HepG2 (cell line): ENCODE data around the gene C2orf42. TPM values are rescaled to one million over a fixed set of nuclear protein-coding genes. Genes with fewer than 3 reads are reported as not detected.
A peak's percentile ranks its signal among the peaks of the same experiment; 100 is the strongest.

Experiments
- HIC2 ChIP-seq: sonication (generic); formaldehyde crosslinking; IDR thresholded peaks from 2 replicates; pipeline ENCODE4 v1.9.0; 2022; ENCODE audit warnings: low read depth, missing genetic modification reagents
- MAZ ChIP-seq, 2 experiments: sonication (generic) in 1 of 2; formaldehyde crosslinking in 1 of 2; IDR thresholded peaks; 2 replicates each; pipeline versions ENCODE4 v1.5.0 to v1.6.1; 2012 to 2020; ENCODE audit warnings: low read depth in 2 of 2, mild to moderate bottlenecking in 2 of 2, borderline replicate concordance in 1 of 2, improper control_type of control experiment in 1 of 2, low read length in 1 of 2, missing genetic modification reagents in 1 of 2, moderate library complexity in 1 of 2
- MBNL3 ChIP-seq: fragments of 250-450 bp; sonication (Bioruptor Pico); conservative IDR thresholded peaks from 2 replicates; pipeline ENCODE4 v1.8.0; 2022; ENCODE audit warnings: mild to moderate bottlenecking, inconsistent platforms
- MTA3 ChIP-seq: sonication (generic); formaldehyde crosslinking; IDR thresholded peaks from 2 replicates; pipeline ENCODE4 v1.4.0; 2020; ENCODE audit warnings: missing genetic modification reagents
- NFYB ChIP-seq: sonication (generic); formaldehyde crosslinking; IDR thresholded peaks from 2 replicates; pipeline ENCODE4 v1.4.0; 2020; ENCODE audit warnings: missing genetic modification reagents
- POGZ ChIP-seq: sonication (generic); formaldehyde crosslinking; IDR thresholded peaks from 2 replicates; pipeline ENCODE4 v1.4.0; 2020; ENCODE audit warnings: mild to moderate bottlenecking, missing genetic modification reagents
- RBM22 ChIP-seq: fragments of 200-400 bp; formaldehyde crosslinking; optimal IDR thresholded peaks from 2 replicates; pipeline ENCODE3; 2017; ENCODE audit warnings: mild to moderate bottlenecking, low read length, moderate library complexity
- SP1 ChIP-seq, 2 experiments: fragments of 450-650 bp in 1 of 2; sonication (generic) in 1 of 2; formaldehyde crosslinking in 1 of 2; IDR thresholded peaks; 2 replicates each; pipeline versions ENCODE4 v1.4.0 to v1.6.1; 2016 to 2020; ENCODE audit warnings: missing genetic modification reagents in 1 of 2
- ZFP36L1 ChIP-seq: sonication (generic); formaldehyde crosslinking; IDR thresholded peaks from 2 replicates; pipeline ENCODE4 v1.8.0; 2022; ENCODE audit warnings: mild to moderate bottlenecking, missing genetic modification reagents, moderate library complexity
- ZFY ChIP-seq: sonication (generic); formaldehyde crosslinking; IDR thresholded peaks from 2 replicates; pipeline ENCODE4 v1.4.0; 2020; ENCODE audit warnings: missing genetic modification reagents
- ZHX1 ChIP-seq: sonication (generic); formaldehyde crosslinking; IDR thresholded peaks from 2 replicates; pipeline ENCODE4 v1.8.1; 2022; ENCODE audit warnings: low read depth, mild to moderate bottlenecking, missing genetic modification reagents
- ZNF143 ChIP-seq: sonication (generic); formaldehyde crosslinking; IDR thresholded peaks from 2 replicates; pipeline ENCODE4 v1.4.0; 2020; ENCODE audit warnings: missing genetic modification reagents
- ZNF18 ChIP-seq: sonication (generic); formaldehyde crosslinking; IDR thresholded peaks from 2 replicates; pipeline ENCODE4 v1.8.0; 2022; ENCODE audit warnings: mild to moderate bottlenecking, missing genetic modification reagents; ENCODE audit not compliant: insufficient replicate concordance
- ZNF383 ChIP-seq: sonication (generic); formaldehyde crosslinking; IDR thresholded peaks from 2 replicates; pipeline ENCODE4 v1.4.0; 2020; ENCODE audit warnings: missing genetic modification reagents, mild to moderate bottlenecking, borderline replicate concordance
- ZNF496 ChIP-seq: sonication (generic); formaldehyde crosslinking; IDR thresholded peaks from 2 replicates; pipeline ENCODE4 v1.8.1; 2023; ENCODE audit warnings: mild to moderate bottlenecking, moderate library complexity, missing genetic modification reagents; ENCODE audit not compliant: insufficient replicate concordance
- ZNF737 ChIP-seq: sonication (generic); formaldehyde crosslinking; IDR thresholded peaks from 2 replicates; pipeline ENCODE4 v1.5.0; 2020; ENCODE audit warnings: missing genetic modification reagents, mild to moderate bottlenecking, borderline replicate concordance
- ZSCAN20 ChIP-seq: sonication (generic); formaldehyde crosslinking; IDR thresholded peaks from 2 replicates; pipeline ENCODE4 v1.4.0; 2020; ENCODE audit warnings: missing genetic modification reagents, mild to moderate bottlenecking, borderline replicate concordance
- polyA plus RNA-seq, 8 experiments: library from polyadenylated mRNA; depleted of rRNA in 3 of 8; stranded (reverse) in 7 of 8; unstranded in 1 of 8; fragments of >200 nt; fragmentation: Illumina TruSeq in 4 of 8; extraction: Trizol in 4 of 8; gene quantifications; 2 replicates each; pipeline versions ENCODE4 v1.2.1 to v1.2.3, GENCODE V29; 2011 to 2016; ENCODE audit warnings: low read depth in 4 of 8, missing spikeins in 1 of 8, mixed read lengths in 1 of 8; ENCODE audit not compliant: insufficient read depth in 1 of 8
- total RNA-seq, 5 experiments: library from RNA; depleted of rRNA; stranded (reverse); fragments of >200 nt; fragmentation: Illumina TruSeq; extraction: Trizol; gene quantifications; 2 replicates each; pipeline ENCODE4 v1.2.3, GENCODE V29; 2016; ENCODE audit warnings: low read depth in 1 of 5
- TF ChIP-seq, protein P1 (sequence below): sonication (generic); formaldehyde crosslinking; IDR thresholded peaks from 2 replicates; pipeline ENCODE4 v1.9.0; 2021; ENCODE audit warnings: missing genetic modification reagents, mild to moderate bottlenecking, borderline replicate concordance
- TF ChIP-seq, protein P2 (sequence below): sonication (generic); formaldehyde crosslinking; IDR thresholded peaks from 2 replicates; pipeline ENCODE4 v1.4.0; 2020; ENCODE audit warnings: missing genetic modification reagents

Gene C2orf42
- total and polyA plus RNA-seq, 2 of the 13 experiments (the other 11 are each of a cell fraction or from before 2014, with no cell fraction given) = 9.3 to 9.9 TPM

- TF ChIP-seq ZNF18 (CRISPR knock-in tag) = no peak
- TF ChIP-seq, protein P1, sequence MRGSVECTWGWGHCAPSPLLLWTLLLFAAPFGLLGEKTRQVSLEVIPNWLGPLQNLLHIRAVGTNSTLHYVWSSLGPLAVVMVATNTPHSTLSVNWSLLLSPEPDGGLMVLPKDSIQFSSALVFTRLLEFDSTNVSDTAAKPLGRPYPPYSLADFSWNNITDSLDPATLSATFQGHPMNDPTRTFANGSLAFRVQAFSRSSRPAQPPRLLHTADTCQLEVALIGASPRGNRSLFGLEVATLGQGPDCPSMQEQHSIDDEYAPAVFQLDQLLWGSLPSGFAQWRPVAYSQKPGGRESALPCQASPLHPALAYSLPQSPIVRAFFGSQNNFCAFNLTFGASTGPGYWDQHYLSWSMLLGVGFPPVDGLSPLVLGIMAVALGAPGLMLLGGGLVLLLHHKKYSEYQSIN (CRISPR knock-in tag) = no peak
- TF ChIP-seq NFYB (CRISPR knock-in tag) = no peak
- 0 out of 2 replicates have a peak, but pooled peaks have one; percentile 51 for TF ChIP-seq ZHX1
- no peak for TF ChIP-seq ZNF737
- no peak for TF ChIP-seq ZNF383
- TF ChIP-seq ZNF496 (CRISPR knock-in tag) = no peak
- TF ChIP-seq ZNF143 (CRISPR knock-in tag) = no peak
- TF ChIP-seq MBNL3 (CRISPR knock-in tag) = no peak
- TF ChIP-seq SP1 (IDR thresholded peaks at IDR 0.05) = no peak
- TF ChIP-seq SP1 (CRISPR knock-in tag; IDR thresholded peaks at IDR 0.05) = peak; percentile 53; the same call in 1 of the 2 replicates
- TF ChIP-seq HIC2 (CRISPR knock-in tag) = peak; percentile 66; the same call in 1 of the 2 replicates
- TF ChIP-seq ZFY (CRISPR knock-in tag) = peak; percentile 39; the same call in 1 of the 2 replicates
- TF ChIP-seq POGZ (CRISPR knock-in tag) = no peak
- TF ChIP-seq, protein P2, sequence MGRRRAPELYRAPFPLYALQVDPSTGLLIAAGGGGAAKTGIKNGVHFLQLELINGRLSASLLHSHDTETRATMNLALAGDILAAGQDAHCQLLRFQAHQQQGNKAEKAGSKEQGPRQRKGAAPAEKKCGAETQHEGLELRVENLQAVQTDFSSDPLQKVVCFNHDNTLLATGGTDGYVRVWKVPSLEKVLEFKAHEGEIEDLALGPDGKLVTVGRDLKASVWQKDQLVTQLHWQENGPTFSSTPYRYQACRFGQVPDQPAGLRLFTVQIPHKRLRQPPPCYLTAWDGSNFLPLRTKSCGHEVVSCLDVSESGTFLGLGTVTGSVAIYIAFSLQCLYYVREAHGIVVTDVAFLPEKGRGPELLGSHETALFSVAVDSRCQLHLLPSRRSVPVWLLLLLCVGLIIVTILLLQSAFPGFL (CRISPR knock-in tag) = no peak
- TF ChIP-seq MAZ (IDR thresholded peaks at IDR 0.05; ENCODE audit: borderline replicate concordance, low read depth, low read length) = no peak
- no peak for TF ChIP-seq MAZ (CRISPR knock-in tag; IDR thresholded peaks at IDR 0.05; ENCODE audit: low read depth)
- TF ChIP-seq MTA3 = no peak
- TF ChIP-seq ZSCAN20 = no peak
- peak; percentile 88 for TF ChIP-seq RBM22
- TF ChIP-seq ZFP36L1 (CRISPR knock-in tag) = 0 out of 2 replicates have a peak, but pooled peaks have one; percentile 54
Observed at GRCh38 chr2:70143314-70144150, 47.3 kb downstream of the C2orf42 start (continued).
